H1 (cell line): Measurements from ENCODE around the gene POLR2L.

Experiments
- ASH2L ChIP-seq: fragments of 200-600, 300-600 bp; sonication (generic); IDR thresholded peaks from one replicate; pipeline ENCODE4 v1.7.1; 2017; ENCODE audit warnings: low read length
- CTCF ChIP-seq, 3 experiments: IDR thresholded peaks; 1 replicate in 2 of 3; 2 replicates in 1 of 3; pipeline versions ENCODE4 v1.5.1 to v1.6.1; 2011; ENCODE audit warnings: low read length in 3 of 3, mild to moderate bottlenecking in 3 of 3, inconsistent platforms in 2 of 3, low read depth in 1 of 3, moderate library complexity in 1 of 3; ENCODE audit not compliant: insufficient read depth in 1 of 3; ENCODE audit errors: control extremely low read depth in 1 of 3
- KDM1A ChIP-seq: fragments of 200-600, 300-600 bp; sonication (generic); IDR thresholded peaks from 2 replicates; pipeline ENCODE4 v1.7.1; 2016; ENCODE audit warnings: mild to moderate bottlenecking, low read length, borderline replicate concordance
- POLR2A ChIP-seq, 2 experiments: IDR thresholded peaks; 1 replicate in 1 of 2; 2 replicates in 1 of 2; pipeline ENCODE4 v1.6.1; 2011; ENCODE audit warnings: low read depth in 2 of 2, low read length in 2 of 2, mild to moderate bottlenecking in 2 of 2; ENCODE audit errors: control extremely low read depth in 1 of 2
- SIN3A ChIP-seq, 2 experiments: IDR thresholded peaks in 1 of 2; conservative IDR thresholded peaks in 1 of 2; 2 replicates each; pipeline ENCODE4 v1.6.1; 2011 to 2012; ENCODE audit warnings: low read length in 2 of 2, improper control_type of control experiment in 1 of 2, low read depth in 1 of 2, mild to moderate bottlenecking in 1 of 2
- SP2 ChIP-seq: IDR thresholded peaks from 2 replicates; pipeline ENCODE4 v1.6.1; 2012; ENCODE audit warnings: mild to moderate bottlenecking, low read length, inconsistent platforms
- TAF7 ChIP-seq: optimal IDR thresholded peaks from 2 replicates; pipeline ENCODE3; 2011; ENCODE audit warnings: low read depth, mild to moderate bottlenecking, inconsistent platforms, low read length, moderate library complexity, borderline replicate concordance
- TCF12 ChIP-seq: IDR thresholded peaks from 2 replicates; pipeline ENCODE4 v1.6.1; 2011; ENCODE audit warnings: low read depth, mild to moderate bottlenecking, low read length
- YY1 ChIP-seq: IDR thresholded peaks from 2 replicates; pipeline ENCODE4 v1.6.1; 2011; ENCODE audit warnings: low read depth, mild to moderate bottlenecking, low read length

- TF ChIP-seq TAF7: no peak
- TF ChIP-seq YY1: no peak
- TF ChIP-seq SIN3A (conservative IDR thresholded peaks at IDR 0.05 in 1 of 2, IDR thresholded peaks at IDR 0.05 in 1 of 2; ENCODE audit: low read depth in 1 of 2, low read length in 2 of 2): no peak
- TF ChIP-seq ASH2L: no peak
- TF ChIP-seq TCF12: no peak
- TF ChIP-seq SP2: no peak
- no peak for TF ChIP-seq POLR2A (IDR thresholded peaks at IDR 0.05; ENCODE audit: control extremely low read depth in 1 of 2, low read depth in 2 of 2, low read length in 2 of 2)
- no peak for TF ChIP-seq CTCF (IDR thresholded peaks at IDR 0.05; ENCODE audit: control extremely low read depth in 1 of 3, insufficient read depth in 1 of 3, low read depth in 1 of 3, low read length in 3 of 3)
- no peak for TF ChIP-seq KDM1A
These were observed 23.4 kb upstream of the POLR2L start for GRCh38 chr11:865462-866430.
